Peyer's patch (tissue), 4 donors: ENCODE measurements around the gene SYCN. TPM values are rescaled to one million over a fixed set of nuclear protein-coding genes. Genes with fewer than 3 reads are reported as not detected.

Experiments used
- DNase-seq, 3 donors: peaks; one replicate each; pipeline ENCODE4 v3.0.0-alpha.2; 2017 to 2019
- H3K27ac ChIP-seq, 4 donors: fragments of 200-600 bp; sonication (generic); one replicate each; pipeline ENCODE4 v1.5.1; 2016 to 2019
- H3K27me3 ChIP-seq, 2 donors: fragments of 200-600 bp; sonication (generic); one replicate each; pipeline ENCODE4 v1.5.1; 2019
- H3K36me3 ChIP-seq, 3 donors: fragments of 200-600 bp; sonication (generic); one replicate each; pipeline ENCODE4 v1.5.1; 2016 to 2019
- H3K4me1 ChIP-seq, 4 donors: fragments of 200-600 bp; sonication (generic); one replicate each; pipeline ENCODE4 v1.5.1; 2016 to 2019
- H3K4me3 ChIP-seq, 4 donors: fragments of 200-600 bp; sonication (generic); 1 replicate in 3 of 4; 2 replicates in 1 of 4; pipeline ENCODE4 v1.5.1; 2016 to 2019; ENCODE audit warnings: mild to moderate bottlenecking in 1 of 4
- H3K9me3 ChIP-seq, 4 donors: fragments of 200-600 bp; sonication (generic); one replicate each; pipeline ENCODE4 v1.5.1; 2016 to 2019; ENCODE audit warnings: mild to moderate bottlenecking in 1 of 4
- CTCF ChIP-seq, 6 experiments: fragments of 450-650 bp in 4 of 6; fragments of 200-600 bp in 2 of 6; sonication (generic) in 1 of 6; IDR thresholded peaks; one replicate each; pipeline ENCODE4 v1.5.1; 2017 to 2019; ENCODE audit warnings: antibody characterized with exemption in 6 of 6, mild to moderate bottlenecking in 3 of 6, moderate library complexity in 1 of 6
- POLR2A ChIP-seq, 2 donors: fragments of 450-650 bp; IDR thresholded peaks; one replicate each; pipeline ENCODE4 v1.5.1; 2017; ENCODE audit warnings: antibody characterized with exemption in 2 of 2, mild to moderate bottlenecking in 2 of 2, moderate library complexity in 2 of 2
- total RNA-seq, 4 donors: library from RNA; depleted of rRNA; stranded (reverse); fragments of >200 nt; gene quantifications; one replicate each; pipeline ENCODE4 v1.1.0, GENCODE V29; 2016

The SYCN gene
- total RNA-seq, 4 donors from 2014 or later, result not detected

- H3K27ac ChIP-seq, result no peak overlapping the region
- no peaks in the 10 kb centered on the region for H3K9me3 ChIP-seq
- no peak overlapping the region for H3K4me3 ChIP-seq
- TF ChIP-seq CTCF (IDR thresholded peaks at IDR 0.05) (no peak), POLR2A (IDR thresholded peaks at IDR 0.05) (no peak)
- no peaks in the 10 kb centered on the region for H3K27me3 ChIP-seq
- no peaks in the 10 kb centered on the region for H3K36me3 ChIP-seq
- H3K4me1 ChIP-seq, result peaks cover 0 to 48% (median 0%) of the 10 kb centered on the region in 4 donors
- no peak for DNase-seq
These were observed 46.6 kb downstream of the SYCN start for GRCh38 chr19:39157275-39157996.

GRCh38 chr19:39156326-39157230, 47.5 kb downstream of the SYCN start:
- no peaks in the 10 kb centered on the region for H3K36me3 ChIP-seq
- TF ChIP-seq CTCF (IDR thresholded peaks at IDR 0.05), result no peak
- no peak for TF ChIP-seq POLR2A (IDR thresholded peaks at IDR 0.05)
- H3K27ac ChIP-seq, result no peak overlapping the region
- no peak overlapping the region for H3K4me3 ChIP-seq
- no peaks in the 10 kb centered on the region for H3K27me3 ChIP-seq
- DNase-seq, result no peak
- H3K4me1 ChIP-seq, result peaks cover 0 to 48% (median 0%) of the 10 kb centered on the region in 4 donors
- no peaks in the 10 kb centered on the region for H3K9me3 ChIP-seq

- Histone ChIP-seq H3K27ac (no peak overlapping the region), H3K4me1 (peaks cover 0 to 48% (median 0%) of the 10 kb centered on the region in 4 donors), H3K36me3 (no peaks in the 10 kb centered on the region), H3K9me3 (no peaks in the 10 kb centered on the region), H3K27me3 (no peaks in the 10 kb centered on the region), H3K4me3 (no peak overlapping the region)
- DNase-seq, result no peak
- no peak for TF ChIP-seq CTCF (IDR thresholded peaks at IDR 0.05)
- TF ChIP-seq POLR2A (IDR thresholded peaks at IDR 0.05), result no peak
These were observed 48.3 kb downstream of the SYCN start for GRCh38 chr19:39155741-39156140.

- H3K9me3 ChIP-seq, result no peaks in the 10 kb centered on the region
- no peak for TF ChIP-seq POLR2A (IDR thresholded peaks at IDR 0.05)
- H3K4me3 ChIP-seq, result no peak overlapping the region
- no peaks in the 10 kb centered on the region for H3K36me3 ChIP-seq
- H3K27me3 ChIP-seq, result no peaks in the 10 kb centered on the region
- DNase-seq, result no peak
- H3K27ac ChIP-seq, result no peak overlapping the region
- peaks cover 0 to 48% (median 0%) of the 10 kb centered on the region in 4 donors for H3K4me1 ChIP-seq
These were observed 48.9 kb downstream of the SYCN start for GRCh38 chr19:39155114-39155700.

GRCh38 chr19:39154629-39155100, 49.4 kb downstream of the SYCN start:
- no peaks in the 10 kb centered on the region for H3K27me3 ChIP-seq
- H3K36me3 ChIP-seq, result no peaks in the 10 kb centered on the region
- peaks cover 0 to 48% (median 0%) of the 10 kb centered on the region in 4 donors for H3K4me1 ChIP-seq
- H3K27ac ChIP-seq, result no peak overlapping the region
- TF ChIP-seq CTCF (IDR thresholded peaks at IDR 0.05) (peak in 1 of 6 experiments; percentile 9), POLR2A (IDR thresholded peaks at IDR 0.05) (no peak)
- no peak overlapping the region for H3K4me3 ChIP-seq
- DNase-seq, result peak in 1 of 3 donors; percentile 71
- no peaks in the 10 kb centered on the region for H3K9me3 ChIP-seq
